Lower lobe of right lung (tissue), 2 donors: ENCODE measurements around the gene SLC45A1. TPM values are rescaled to one million over a fixed set of nuclear protein-coding genes. Genes with fewer than 3 reads are reported as not detected.

Experiments
- ATAC-seq, 2 donors: fragments of 200-7000 bp; cut with Tn5 transposase; one replicate each; pipeline ENCODE4 v1.9.1; 2020 to 2022; ENCODE audit warnings: mild to moderate bottlenecking in 2 of 2, moderate library complexity in 2 of 2
- DNase-seq: peaks from one replicate; pipeline ENCODE4 v3.0.0-alpha.2; 2020
- H3K27ac ChIP-seq: fragments of 200-600 bp; one replicate; pipeline ENCODE4 v1.8.0; 2022
- H3K27me3 ChIP-seq: fragments of 200-600 bp; one replicate; pipeline ENCODE4 v1.8.0; 2022; ENCODE audit warnings: low read depth
- H3K36me3 ChIP-seq: fragments of 200-600 bp; one replicate; pipeline ENCODE4 v1.8.0; 2022; ENCODE audit warnings: mild to moderate bottlenecking
- H3K4me1 ChIP-seq: fragments of 200-600 bp; one replicate; pipeline ENCODE4 v1.8.0; 2022
- H3K4me3 ChIP-seq: fragments of 200-600 bp; one replicate; pipeline ENCODE4 v1.8.0; 2022; ENCODE audit warnings: mild to moderate bottlenecking
- H3K9me3 ChIP-seq: fragments of 200-600 bp; one replicate; pipeline ENCODE4 v1.8.0; 2022
- intact Hi-C: fragments of 100-400 bp; cut with DNase I; formaldehyde crosslinking; loops from one replicate; pipeline ENCODE4 v1.11.0; 2022
- total RNA-seq: library from RNA; stranded (reverse); fragmentation: NEBNext Ultra II Directional; extraction: Animal tissue kit (Norgen Biotek cat#: 25700); gene quantifications from one replicate; pipeline ENCODE4 v1.2.1, GENCODE V29; 2021
- TF ChIP-seq, protein P1 (sequence below): fragments of 200-600 bp; IDR thresholded peaks from one replicate; pipeline ENCODE4 v1.8.0; 2022; ENCODE audit warnings: antibody characterized with exemption, mild to moderate bottlenecking
- donor health status: DM: no; HTN: yes; CAD: no; lungs with severe emphysema.

The SLC45A1 gene
- total RNA-seq, 1 donor from 2014 or later: 0.92 TPM

- peak; percentile 70 for DNase-seq
- Histone ChIP-seq H3K27me3 (no peaks in the 10 kb centered on the region), H3K4me3 (no peak overlapping the region), H3K9me3 (no peaks in the 10 kb centered on the region), H3K27ac (peak overlapping the region; percentile 49), H3K36me3 (peaks cover 66% of the 10 kb centered on the region), H3K4me1 (peaks cover 49% of the 10 kb centered on the region)
- intact Hi-C loops: no loop called here
- ATAC-seq: peak in 1 of 2 donors; percentile 23
- TF ChIP-seq, protein P1, sequence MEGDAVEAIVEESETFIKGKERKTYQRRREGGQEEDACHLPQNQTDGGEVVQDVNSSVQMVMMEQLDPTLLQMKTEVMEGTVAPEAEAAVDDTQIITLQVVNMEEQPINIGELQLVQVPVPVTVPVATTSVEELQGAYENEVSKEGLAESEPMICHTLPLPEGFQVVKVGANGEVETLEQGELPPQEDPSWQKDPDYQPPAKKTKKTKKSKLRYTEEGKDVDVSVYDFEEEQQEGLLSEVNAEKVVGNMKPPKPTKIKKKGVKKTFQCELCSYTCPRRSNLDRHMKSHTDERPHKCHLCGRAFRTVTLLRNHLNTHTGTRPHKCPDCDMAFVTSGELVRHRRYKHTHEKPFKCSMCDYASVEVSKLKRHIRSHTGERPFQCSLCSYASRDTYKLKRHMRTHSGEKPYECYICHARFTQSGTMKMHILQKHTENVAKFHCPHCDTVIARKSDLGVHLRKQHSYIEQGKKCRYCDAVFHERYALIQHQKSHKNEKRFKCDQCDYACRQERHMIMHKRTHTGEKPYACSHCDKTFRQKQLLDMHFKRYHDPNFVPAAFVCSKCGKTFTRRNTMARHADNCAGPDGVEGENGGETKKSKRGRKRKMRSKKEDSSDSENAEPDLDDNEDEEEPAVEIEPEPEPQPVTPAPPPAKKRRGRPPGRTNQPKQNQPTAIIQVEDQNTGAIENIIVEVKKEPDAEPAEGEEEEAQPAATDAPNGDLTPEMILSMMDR: no peak
These were observed 46.9 kb downstream of the SLC45A1 start for GRCh38 chr1:8364528-8365442.

DNA sequence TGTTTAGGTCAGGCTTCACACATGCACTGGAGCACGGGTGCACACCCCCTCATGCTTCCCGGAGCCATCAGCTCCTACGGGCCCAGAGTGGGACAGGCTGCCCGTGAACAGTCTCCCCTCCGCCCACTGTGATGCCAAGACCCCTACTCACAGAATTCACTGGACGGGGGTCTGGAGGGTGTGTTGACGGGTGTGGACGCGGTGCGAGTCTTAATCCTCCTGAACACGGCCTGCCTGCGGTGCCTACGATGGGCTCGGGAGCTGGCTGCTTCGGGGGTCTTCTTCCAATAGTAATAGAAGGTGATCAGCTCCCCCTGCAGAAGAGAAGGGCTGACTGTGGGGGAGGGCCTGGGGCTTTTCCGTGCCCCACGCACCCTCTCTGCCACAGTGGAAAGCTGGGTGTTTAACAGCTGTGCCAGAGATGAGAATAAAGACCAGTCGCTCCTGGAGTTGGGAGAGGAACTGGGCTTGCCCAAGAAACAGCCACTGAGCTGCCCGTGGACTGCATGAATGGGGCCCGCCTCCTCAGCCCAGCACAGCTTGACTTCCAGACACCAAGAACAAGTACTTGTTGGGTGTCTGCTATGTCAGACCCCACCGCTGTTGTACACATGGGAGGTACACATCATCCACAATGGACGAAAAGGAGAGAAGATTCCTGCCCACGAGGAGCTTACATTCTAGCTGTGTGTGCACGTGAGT lies 47.9 kb downstream of the SLC45A1 start:
- intact Hi-C loops: no loop called here

GRCh38 chr1:8367571-8368194 lies 49.8 kb downstream of the SLC45A1 start:
- Histone ChIP-seq H3K4me1 (peaks cover 77% of the 10 kb centered on the region), H3K27ac (peak overlapping the region; percentile 20)
- intact Hi-C loops: no loop called here

More for the DNA sequence above, 47.9 kb downstream of the SLC45A1 start:
- no peak overlapping the region for H3K27ac ChIP-seq
- peaks cover 59% of the 10 kb centered on the region for H3K4me1 ChIP-seq
- no peak overlapping the region for H3K4me3 ChIP-seq
- TF ChIP-seq, protein P1: no peak
- no peaks in the 10 kb centered on the region for H3K27me3 ChIP-seq
- H3K9me3 ChIP-seq: no peaks in the 10 kb centered on the region
- H3K36me3 ChIP-seq: peaks cover 60% of the 10 kb centered on the region
- ATAC-seq: no peak
- no peak for DNase-seq

GRCh38 chr1:8368956-8369639 lies 51.2 kb downstream of the SLC45A1 start:
- H3K4me3 ChIP-seq: no peak overlapping the region
- intact Hi-C loops: no loop called here
- peaks cover 79% of the 10 kb centered on the region for H3K4me1 ChIP-seq
- ATAC-seq (no peak), DNase-seq (no peak)
- TF ChIP-seq, protein P1: no peak
- H3K27me3 ChIP-seq: no peaks in the 10 kb centered on the region
- no peaks in the 10 kb centered on the region for H3K9me3 ChIP-seq
- peak overlapping the region; percentile 18 for H3K27ac ChIP-seq
- peaks cover 45% of the 10 kb centered on the region for H3K36me3 ChIP-seq

More at GRCh38 chr1:8367571-8368194, 49.8 kb downstream of the SLC45A1 start:
- Histone ChIP-seq H3K4me3 (no peak overlapping the region), H3K36me3 (peaks cover 52% of the 10 kb centered on the region), H3K9me3 (no peaks in the 10 kb centered on the region), H3K27me3 (no peaks in the 10 kb centered on the region)
- DNase-seq (no peak), ATAC-seq (no peak)
- TF ChIP-seq, protein P1: no peak
